Hepatocyte (in vitro differentiated cells): Measurements from ENCODE around the gene CEP112.

Experiments used
- EZH2 ChIP-seq: fragments of 200-600 bp; sonication (generic); IDR thresholded peaks from 2 replicates; pipeline ENCODE4 v1.6.1; 2016; ENCODE audit warnings: antibody characterized with exemption, mild to moderate bottlenecking, borderline replicate concordance
- EZH2phosphoT487 ChIP-seq: fragments of 200-600 bp; sonication (generic); IDR thresholded peaks from one replicate; pipeline ENCODE4 v1.6.1; 2018; ENCODE audit warnings: antibody characterized with exemption, mild to moderate bottlenecking, low read depth, moderate library complexity; ENCODE audit not compliant: unreplicated experiment, severe bottlenecking
- TF ChIP-seq, protein P1 (sequence below): fragments of 200-600 bp; sonication (generic); IDR thresholded peaks from 2 replicates; pipeline ENCODE4 v1.5.1; 2016; ENCODE audit warnings: antibody characterized with exemption, mild to moderate bottlenecking; ENCODE audit not compliant: poor library complexity

DNA sequence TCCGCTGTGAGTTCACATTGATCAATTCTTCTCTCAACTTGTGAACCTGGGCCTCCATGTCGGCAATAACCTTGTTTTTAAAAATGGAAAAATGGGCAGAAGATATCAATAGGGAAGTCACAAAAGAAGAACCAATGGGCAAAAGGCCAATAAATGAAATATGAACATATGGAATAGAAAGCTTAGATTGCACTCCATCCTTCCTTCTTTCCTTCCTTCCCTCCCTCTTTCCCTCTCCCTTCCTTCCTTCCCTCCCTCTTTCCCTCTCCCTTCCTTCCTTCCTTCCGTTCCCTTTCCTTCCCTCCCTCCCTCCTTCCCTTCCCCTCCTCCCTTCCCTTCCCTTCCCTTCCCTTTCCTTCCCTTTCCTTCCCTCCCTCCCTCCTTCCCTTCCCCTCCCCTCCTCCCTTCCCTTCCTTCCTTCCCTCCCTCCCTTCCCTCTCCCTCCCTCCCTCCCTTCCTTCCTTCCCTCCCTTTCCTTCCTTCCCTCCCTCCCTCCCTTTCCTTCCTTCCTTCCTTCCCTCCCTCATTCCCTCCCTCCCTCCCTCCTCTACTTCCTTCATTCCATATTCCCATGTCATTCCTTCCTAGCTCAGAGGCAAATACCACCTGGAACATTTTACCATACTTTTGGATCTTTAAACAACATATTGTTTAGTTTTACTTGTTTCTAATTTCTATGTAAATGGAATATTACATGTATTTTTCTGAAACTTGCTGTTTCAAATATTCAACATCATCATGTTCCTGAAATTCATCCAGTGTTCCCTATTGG is 339.8 kb downstream of the CEP112 start:
- TF ChIP-seq EZH2 (no peak), EZH2phosphoT487 (no peak)
- TF ChIP-seq, protein P1, sequence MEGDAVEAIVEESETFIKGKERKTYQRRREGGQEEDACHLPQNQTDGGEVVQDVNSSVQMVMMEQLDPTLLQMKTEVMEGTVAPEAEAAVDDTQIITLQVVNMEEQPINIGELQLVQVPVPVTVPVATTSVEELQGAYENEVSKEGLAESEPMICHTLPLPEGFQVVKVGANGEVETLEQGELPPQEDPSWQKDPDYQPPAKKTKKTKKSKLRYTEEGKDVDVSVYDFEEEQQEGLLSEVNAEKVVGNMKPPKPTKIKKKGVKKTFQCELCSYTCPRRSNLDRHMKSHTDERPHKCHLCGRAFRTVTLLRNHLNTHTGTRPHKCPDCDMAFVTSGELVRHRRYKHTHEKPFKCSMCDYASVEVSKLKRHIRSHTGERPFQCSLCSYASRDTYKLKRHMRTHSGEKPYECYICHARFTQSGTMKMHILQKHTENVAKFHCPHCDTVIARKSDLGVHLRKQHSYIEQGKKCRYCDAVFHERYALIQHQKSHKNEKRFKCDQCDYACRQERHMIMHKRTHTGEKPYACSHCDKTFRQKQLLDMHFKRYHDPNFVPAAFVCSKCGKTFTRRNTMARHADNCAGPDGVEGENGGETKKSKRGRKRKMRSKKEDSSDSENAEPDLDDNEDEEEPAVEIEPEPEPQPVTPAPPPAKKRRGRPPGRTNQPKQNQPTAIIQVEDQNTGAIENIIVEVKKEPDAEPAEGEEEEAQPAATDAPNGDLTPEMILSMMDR = no peak
